GM12891 (cell line): Measurements from ENCODE around the gene MYO1H.

Source experiments
- DNase-seq: peaks from one replicate; pipeline ENCODE4 v3.0.0; 2011; ENCODE audit warnings: low spot score; ENCODE audit not compliant: insufficient read length
- FAIRE-seq: peaks from 2 replicates; lab custom pipeline; 2011; peaks lifted over from hg19 to GRCh38; lab: Jason Lieb, UNC
- PAX5 ChIP-seq: IDR thresholded peaks from 2 replicates; pipeline ENCODE4 v1.6.1; 2011; ENCODE audit warnings: low read length, moderate library complexity, mild to moderate bottlenecking; ENCODE audit not compliant: insufficient read depth, severe bottlenecking
- POLR2A ChIP-seq: IDR thresholded peaks from 2 replicates; pipeline ENCODE4 v1.6.1; 2011; ENCODE audit warnings: low read depth, low read length, control low read depth
- POLR2AphosphoS5 ChIP-seq: IDR thresholded peaks from 2 replicates; pipeline ENCODE4 v1.6.1; 2011; ENCODE audit warnings: low read depth, low read length, control low read depth
- POU2F2 ChIP-seq: IDR thresholded peaks from 2 replicates; pipeline ENCODE4 v1.6.1; 2011; ENCODE audit warnings: low read depth, mild to moderate bottlenecking, control low read depth, low read length, moderate library complexity
- SPI1 ChIP-seq: IDR thresholded peaks from 2 replicates; pipeline ENCODE4 v1.6.1; 2011; ENCODE audit warnings: low read depth, low read length, control low read depth
- TAF1 ChIP-seq: IDR thresholded peaks from 2 replicates; pipeline ENCODE4 v1.6.1; 2011; ENCODE audit warnings: low read depth, low read length, control low read depth

The MYO1H gene

DNA sequence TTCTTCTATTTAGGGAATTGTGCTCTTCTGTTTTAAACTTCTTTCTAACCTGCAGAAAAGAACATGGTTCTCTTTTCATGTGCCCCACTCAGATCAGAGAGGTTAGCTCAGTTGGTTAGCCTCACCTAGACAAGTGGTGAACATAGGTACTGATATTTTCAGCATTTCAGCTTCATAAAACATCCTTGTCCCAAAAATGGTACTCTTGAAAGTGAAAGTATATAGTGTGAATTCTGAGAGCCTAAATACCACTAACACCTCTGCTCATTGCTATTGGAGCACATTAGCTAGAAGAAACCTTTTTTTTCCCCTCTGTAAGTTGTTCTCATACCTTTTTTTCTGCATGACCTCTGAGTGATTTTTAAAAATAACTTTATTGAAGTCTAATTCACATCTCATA lies 147.3 kb downstream of the MYO1H start:
- DNase-seq (no peak), FAIRE-seq (no peak)
- no peak for TF ChIP-seq SPI1
- no peak for TF ChIP-seq POLR2A
- TF ChIP-seq POU2F2: no peak
- TF ChIP-seq PAX5: no peak
- no peak for TF ChIP-seq POLR2AphosphoS5
- no peak for TF ChIP-seq TAF1

DNA sequence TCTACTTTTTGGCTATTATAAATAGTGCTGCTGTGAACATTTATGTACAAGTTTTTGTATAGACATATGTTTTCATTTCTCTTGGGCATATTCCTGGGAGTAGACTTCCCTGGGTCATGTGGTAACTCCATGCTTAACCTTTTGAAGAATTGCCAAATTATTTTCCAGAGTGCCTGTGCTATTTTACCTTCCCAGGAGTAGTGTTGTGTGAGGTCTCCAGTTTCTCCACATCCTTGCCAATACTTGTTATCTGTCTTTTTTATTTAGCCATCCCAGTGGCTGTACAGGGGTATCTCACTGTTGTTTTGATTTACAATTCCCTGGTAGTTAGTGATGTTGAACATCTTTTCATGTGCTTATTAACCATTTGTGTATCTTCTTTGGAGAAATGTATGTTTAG lies 148.6 kb downstream of the MYO1H start:
- TF ChIP-seq SPI1 (no peak), PAX5 (no peak), POLR2AphosphoS5 (no peak), TAF1 (no peak), POU2F2 (no peak), POLR2A (no peak)
- FAIRE-seq: no peak

DNA sequence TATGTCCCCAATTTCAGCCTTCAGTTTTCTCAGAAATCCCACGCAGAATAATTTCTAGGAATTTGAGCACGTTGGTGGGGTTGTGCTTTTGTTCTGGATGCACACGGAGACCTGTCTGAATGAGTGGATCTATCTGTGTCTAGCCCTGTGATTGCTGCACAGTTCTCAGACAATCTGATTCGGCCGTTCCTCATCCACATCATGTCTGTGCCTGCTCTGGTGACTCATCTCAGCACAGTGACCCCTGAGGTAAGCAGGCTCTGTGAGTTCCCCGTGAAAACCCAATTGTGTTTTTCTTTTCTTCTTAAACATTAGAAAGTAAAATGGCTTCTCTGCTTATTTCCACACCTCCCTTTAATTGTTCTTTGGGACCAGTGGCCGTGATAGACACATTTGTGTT lies 150.0 kb downstream of the MYO1H start:
- no peak for DNase-seq
- no peak for TF ChIP-seq POLR2AphosphoS5
- no peak for TF ChIP-seq TAF1
- no peak for TF ChIP-seq POLR2A
- no peak for TF ChIP-seq SPI1
- TF ChIP-seq POU2F2: no peak
- TF ChIP-seq PAX5: no peak
- FAIRE-seq: no peak

More for the DNA sequence above, 148.6 kb downstream of the MYO1H start:
- DNase-seq: no peak
